Erythroblast (primary cell): ENCODE data around the gene ABCC4.

ENCODE experiments used
- DNase-seq, 2 experiments: peaks; one replicate each; lab custom pipeline; 2025; lab: John Stamatoyannopoulos, UW
- GATA1 ChIP-seq: IDR thresholded peaks from 2 replicates; pipeline ENCODE4 v1.6.1; 2011; ENCODE audit warnings: low read depth, mild to moderate bottlenecking, control low read depth, low read length, moderate library complexity
- POLR2A ChIP-seq: IDR thresholded peaks from 2 replicates; pipeline ENCODE4 v1.6.1; 2011; ENCODE audit warnings: mild to moderate bottlenecking, low read length

ABCC4 gene

DNA sequence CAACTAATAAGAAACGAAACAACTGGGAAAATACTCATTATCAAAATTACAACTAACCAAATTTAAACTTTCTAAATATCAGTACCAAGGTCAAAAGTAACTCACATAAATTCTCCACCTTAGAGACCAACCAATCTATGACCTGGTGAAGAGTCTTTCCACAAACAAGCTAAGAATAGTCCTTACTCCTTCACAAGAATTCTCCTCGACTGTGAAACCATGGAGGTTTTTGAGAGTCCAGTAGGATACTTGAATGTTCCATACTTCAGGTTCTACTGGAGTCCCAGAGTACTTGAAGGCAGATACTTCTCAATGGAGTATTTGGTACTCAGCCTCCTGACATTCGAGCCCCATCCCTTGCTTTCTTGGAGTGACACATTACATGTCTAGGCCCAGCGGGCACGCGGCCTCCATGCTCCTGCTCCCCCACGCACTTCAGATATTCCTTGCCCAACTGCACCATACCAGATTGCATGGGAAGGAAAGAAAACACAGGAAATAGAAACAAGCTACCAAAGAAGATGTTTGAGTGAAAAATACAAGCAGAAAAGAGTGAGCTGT, 63.9 kb downstream of the ABCC4 start:
- no peak for DNase-seq
- TF ChIP-seq GATA1 (no peak), POLR2A (no peak)

DNA sequence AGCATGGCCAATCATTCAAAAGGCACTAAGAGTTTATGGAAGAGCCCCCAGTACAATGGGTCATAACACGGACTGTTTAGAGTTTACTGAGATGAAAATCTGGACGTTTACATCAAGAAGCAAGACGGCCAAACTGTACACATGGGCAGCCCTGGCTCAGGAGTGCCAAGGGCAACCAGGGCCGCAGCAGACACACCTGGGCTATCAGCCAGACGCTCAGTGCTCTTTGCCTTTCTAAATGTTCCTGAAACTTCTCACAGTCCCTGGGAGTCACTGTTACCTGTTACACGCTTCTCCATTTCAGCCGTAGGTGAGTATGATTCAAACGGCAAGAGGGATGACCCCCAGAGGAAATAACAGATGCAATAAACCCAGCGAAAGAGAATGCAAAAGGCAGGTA, 64.5 kb downstream of the ABCC4 start:
- no peak for DNase-seq
- no peak for TF ChIP-seq POLR2A
- no peak for TF ChIP-seq GATA1

- TF ChIP-seq GATA1 (no peak), POLR2A (no peak)
Measured at GRCh38 chr13:95235974-95236373, 65.3 kb downstream of the ABCC4 start.

GRCh38 chr13:95235199-95235756, 66.0 kb downstream of the ABCC4 start:
- DNase-seq = no peak
- TF ChIP-seq POLR2A (no peak), GATA1 (no peak)

More at GRCh38 chr13:95235974-95236373, 65.3 kb downstream of the ABCC4 start:
- DNase-seq = no peak

DNA sequence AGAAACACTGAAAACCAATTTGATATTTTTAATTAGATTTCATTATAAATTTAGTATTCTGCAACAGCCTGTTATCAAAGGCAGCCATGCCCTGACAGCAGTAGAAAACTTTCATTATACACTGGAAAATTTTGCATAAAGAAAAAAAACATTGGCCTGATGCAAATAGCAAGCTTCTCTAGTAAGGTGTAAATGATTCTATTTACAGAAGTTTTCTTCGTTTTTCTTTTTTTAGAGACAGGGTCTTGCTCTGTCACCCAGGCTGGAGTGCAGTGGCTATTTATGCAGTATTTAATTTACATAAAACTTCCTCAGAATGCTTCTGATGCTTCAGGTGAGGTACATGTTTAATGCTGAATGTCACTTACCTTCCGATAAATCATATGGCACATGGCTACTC, 67.0 kb downstream of the ABCC4 start:
- TF ChIP-seq GATA1 = no peak
- TF ChIP-seq POLR2A = no peak
- no peak for DNase-seq

DNA sequence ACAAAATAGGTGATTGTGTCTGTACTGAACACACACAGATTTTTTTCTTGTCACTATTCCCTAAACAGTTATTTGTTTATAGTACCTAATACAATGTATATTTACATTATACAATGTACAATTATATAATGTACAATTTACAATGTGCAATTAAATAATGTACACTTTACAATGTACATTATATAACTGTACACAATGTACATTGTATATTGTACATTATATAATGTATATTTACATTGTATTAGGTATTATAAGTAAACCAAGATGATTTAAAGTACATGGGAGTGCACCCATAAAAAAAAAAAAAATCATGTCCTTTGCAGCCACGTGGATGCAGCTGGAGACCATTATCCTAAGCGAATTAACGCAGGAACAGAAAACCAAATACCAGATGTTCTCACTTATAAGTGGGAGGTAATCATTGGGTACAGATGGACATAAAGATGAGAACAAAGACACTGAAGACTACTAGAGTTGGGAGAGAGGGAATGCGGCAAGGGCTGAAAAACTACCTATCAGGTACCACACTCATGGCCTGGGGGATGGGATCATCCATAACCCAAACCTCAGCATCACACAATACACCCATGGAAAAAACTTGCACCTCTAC, 68.1 kb downstream of the ABCC4 start:
- DNase-seq = no peak

GRCh38 chr13:95231393-95231792, 69.9 kb downstream of the ABCC4 start:
- TF ChIP-seq POLR2A (no peak), GATA1 (no peak)
- DNase-seq = no peak

More for the DNA sequence above, 68.1 kb downstream of the ABCC4 start:
- no peak for TF ChIP-seq POLR2A
- no peak for TF ChIP-seq GATA1

DNA sequence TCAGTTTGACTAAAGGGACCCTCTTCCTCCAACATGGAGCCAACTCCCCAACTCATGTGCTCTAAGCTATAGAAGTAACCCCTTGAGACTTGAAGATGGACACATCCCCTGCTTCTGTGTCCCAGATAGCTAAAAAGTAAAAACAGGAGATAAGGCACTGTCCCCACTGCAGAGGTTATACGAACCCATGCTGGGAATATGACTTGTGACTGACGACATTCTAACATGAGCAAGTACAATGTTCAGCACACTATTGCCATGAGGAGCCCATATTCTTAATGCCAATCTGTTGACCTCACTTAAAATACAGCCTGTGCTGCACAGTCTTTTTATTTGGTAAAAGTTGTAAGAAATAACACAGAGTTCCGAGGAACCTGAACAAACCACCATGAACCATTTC, 71.4 kb downstream of the ABCC4 start:
- DNase-seq = peak in 1 of 2 experiments; percentile 20

GRCh38 chr13:95228130-95228529, 73.1 kb downstream of the ABCC4 start:
- peak; percentile 36 to 52 for DNase-seq
- no peak for TF ChIP-seq GATA1
- no peak for TF ChIP-seq POLR2A

More for the DNA sequence above, 71.4 kb downstream of the ABCC4 start:
- no peak for TF ChIP-seq POLR2A
- no peak for TF ChIP-seq GATA1

- peak; percentile 65 to 74 for DNase-seq
- no peak for TF ChIP-seq POLR2A
- TF ChIP-seq GATA1 = no peak
Measured at GRCh38 chr13:95226932-95227695, 74.1 kb downstream of the ABCC4 start.

- TF ChIP-seq POLR2A (no peak), GATA1 (no peak)
- DNase-seq = no peak
Measured at GRCh38 chr13:95226476-95226875, 74.8 kb downstream of the ABCC4 start.

DNA sequence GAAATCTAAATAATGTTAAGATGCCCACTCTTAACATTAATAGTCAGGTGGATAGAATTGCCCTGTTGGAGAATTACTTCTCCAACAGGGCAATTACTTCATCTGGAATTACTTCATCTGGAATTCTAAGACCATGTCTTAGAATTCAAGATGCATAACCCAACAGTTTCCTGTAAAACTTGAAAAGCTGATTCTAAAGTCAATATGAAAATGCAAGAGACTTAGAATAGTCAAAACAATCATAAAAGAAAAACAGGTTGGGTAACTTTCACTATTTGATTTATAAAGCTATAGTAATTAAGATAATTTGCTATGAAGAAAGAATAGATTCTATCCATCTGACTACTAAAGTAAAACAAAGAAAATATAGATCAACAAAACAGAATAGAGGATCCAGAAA, 75.2 kb downstream of the ABCC4 start:
- DNase-seq = no peak
- TF ChIP-seq POLR2A (no peak), GATA1 (no peak)

GRCh38 chr13:95224064-95224463, 77.2 kb downstream of the ABCC4 start:
- peak in 1 of 2 experiments; percentile 17 for DNase-seq
- TF ChIP-seq GATA1 (no peak), POLR2A (no peak)

DNA sequence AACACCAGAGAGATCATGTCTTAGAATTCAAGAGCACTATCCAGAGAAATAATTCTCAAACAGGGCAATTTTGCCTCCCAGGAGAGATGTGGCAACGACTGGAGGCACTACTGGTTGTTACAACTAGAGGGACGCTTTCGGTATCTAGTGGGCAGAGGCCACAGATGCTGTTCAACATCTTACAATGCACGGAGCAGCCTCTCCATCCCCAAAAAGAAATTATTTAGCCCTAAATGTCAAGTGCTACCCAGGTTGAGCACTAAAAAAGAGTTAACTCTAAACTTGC, 78.6 kb downstream of the ABCC4 start:
- no peak for TF ChIP-seq POLR2A
- TF ChIP-seq GATA1 = no peak
- DNase-seq = no peak

DNA sequence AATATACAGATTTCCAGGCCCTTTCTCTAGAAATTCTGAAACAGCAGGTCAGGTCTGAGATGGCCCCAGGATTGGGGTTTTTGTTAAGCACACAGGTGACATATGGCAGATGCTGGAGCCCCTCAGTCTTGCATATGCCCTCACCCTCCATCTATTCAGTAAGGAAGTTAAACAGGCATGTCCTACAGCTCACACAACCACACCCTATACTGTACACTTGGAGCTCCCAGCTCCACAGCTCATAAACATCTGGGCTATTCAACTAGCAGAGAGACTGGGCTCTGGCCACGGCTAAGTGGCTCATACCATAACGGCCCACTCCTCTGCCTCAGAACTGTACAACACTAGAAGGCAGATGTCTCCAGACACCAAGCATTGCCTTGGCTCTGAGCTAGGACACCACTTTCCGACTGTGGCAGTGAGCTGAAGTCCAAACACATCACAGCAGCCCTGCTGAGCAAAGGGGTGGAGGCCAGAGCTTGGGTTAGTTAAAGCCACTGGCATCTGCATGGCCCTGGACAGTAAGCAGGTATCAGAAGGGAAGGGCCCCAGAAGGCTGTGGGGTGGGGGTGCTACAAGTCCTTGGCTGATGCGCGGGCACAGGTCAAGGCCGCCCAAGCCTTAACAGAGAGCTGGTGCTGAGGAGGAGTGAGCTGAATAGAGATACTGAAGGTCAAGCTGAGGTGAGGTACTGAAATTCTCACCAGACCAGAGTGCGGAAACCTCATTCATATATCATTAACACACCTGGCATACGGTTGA, 79.1 kb downstream of the ABCC4 start:
- no peak for TF ChIP-seq POLR2A
- TF ChIP-seq GATA1 = no peak
- DNase-seq = no peak
